ENCODE data around the gene CRYGN. TPM values are rescaled to one million over a fixed set of nuclear protein-coding genes. Genes with fewer than 3 reads are reported as not detected.

CRYGN gene
- total and polyA plus RNA-seq, 12 donors = 0.07 to 0.72 (median 0.22) TPM; not detected in 8

- Histone ChIP-seq H3K36me3 (peaks cover 6 to 39% (median 21%) of the 10 kb centered on the region in 9 donors), H3K27ac (no peak overlapping the region), H3K4me3 (peak overlapping the region in 2 of 10 donors; percentile 16 to 32), H3K4me1 (peaks cover 3 to 19% (median 16%) of the 10 kb centered on the region in 9 donors), H3K9me3 (no peaks in the 10 kb centered on the region), H3K27me3 (peaks cover 15 to 48% (median 39%) of the 10 kb centered on the region in 7 donors)
- TF ChIP-seq CTCF (IDR thresholded peaks at IDR 0.05) = no peak
- DNase-seq (no peak), ATAC-seq (peak in 1 of 8 donors; percentile 14)
- intact Hi-C loops (cut with DNase I) = loop anchor here in 2 of 10 donors (5.0 kb wide), 1 partner anchor 57 kb away; no protein-coding TSS in a partner anchor
- WGBS, 2 donors = 85 to 90% methylated on average over 31 to 32 of the region's 32 CpGs
Measured at GRCh38 chr7:151380199-151381097, 59.5 kb downstream of the CRYGN start.

DNA sequence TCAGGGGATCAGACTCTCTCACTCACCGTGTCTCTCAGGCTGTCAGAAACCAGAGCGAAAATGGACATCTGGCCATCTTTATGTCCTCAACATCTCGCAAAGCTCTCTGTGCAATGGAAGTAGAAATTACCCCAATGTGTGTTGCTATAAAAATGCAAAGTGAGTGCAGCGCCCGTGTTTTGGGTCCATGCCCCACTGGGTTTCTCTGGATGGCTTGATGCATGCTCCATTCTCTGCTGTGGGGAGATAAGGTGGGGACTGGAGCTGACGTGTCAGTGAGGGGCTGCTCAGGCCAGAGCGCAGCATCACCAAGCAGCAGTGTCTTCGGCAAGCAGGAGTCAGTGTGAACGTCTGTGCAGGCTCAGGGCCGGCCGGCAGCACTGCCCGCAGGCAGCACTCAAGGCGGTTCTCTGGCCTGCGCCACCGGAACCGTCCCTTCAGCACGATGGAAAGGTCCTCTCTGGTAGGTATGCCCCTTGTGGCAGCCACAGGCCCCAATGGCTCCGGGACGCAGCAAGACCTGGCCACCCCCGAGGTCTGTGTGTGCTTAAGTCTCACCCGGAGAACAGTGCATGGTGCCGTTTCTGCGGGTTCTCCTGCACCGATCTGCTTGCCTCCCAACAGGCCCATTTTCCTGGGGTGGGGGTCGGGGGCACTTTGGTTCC lies 60.3 kb downstream of the CRYGN start:
- peaks cover 15 to 41% (median 33%) of the 10 kb centered on the region in 7 donors for H3K27me3 ChIP-seq
- no peak for DNase-seq
- peaks cover 6 to 47% (median 23%) of the 10 kb centered on the region in 9 donors for H3K36me3 ChIP-seq
- no peak overlapping the region for H3K27ac ChIP-seq
- ATAC-seq = peak in 1 of 8 donors; percentile 20
- H3K4me3 ChIP-seq = no peak overlapping the region
- WGBS, 2 donors = 89% methylated on average over 25 of the region's 25 CpGs
- intact Hi-C loops (cut with DNase I) = loop anchor here in 3 of 10 donors (5.0 kb wide), 2 partner anchors 58 to 63 kb away; partner anchors contain the start of gene CRYGN (in 1 of the 3)
- TF ChIP-seq CTCF (IDR thresholded peaks at IDR 0.05) = no peak
- H3K9me3 ChIP-seq = no peaks in the 10 kb centered on the region
- H3K4me1 ChIP-seq = peaks cover 3 to 19% (median 16%) of the 10 kb centered on the region in 9 donors

DNA sequence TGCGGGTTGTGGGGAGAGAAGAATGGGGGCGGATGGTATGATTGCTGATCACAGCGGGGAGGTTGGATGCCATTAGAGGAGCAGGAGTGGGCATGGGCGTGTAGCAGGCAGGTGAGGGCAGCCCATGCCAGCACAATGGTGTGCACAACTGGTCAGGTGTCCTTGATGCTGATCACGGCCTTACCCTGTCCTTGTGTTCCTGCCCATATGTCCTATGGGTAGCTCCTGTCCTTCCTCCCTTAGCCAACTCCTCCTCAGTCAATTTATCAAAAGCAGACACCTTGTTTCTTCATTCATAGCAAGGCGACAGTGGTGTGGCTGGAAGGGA lies 60.8 kb downstream of the CRYGN start:
- no peak for TF ChIP-seq CTCF (IDR thresholded peaks at IDR 0.05)
- Histone ChIP-seq H3K9me3 (no peaks in the 10 kb centered on the region), H3K27ac (no peak overlapping the region), H3K27me3 (peaks cover 15 to 36% (median 29%) of the 10 kb centered on the region in 7 donors), H3K36me3 (peaks cover 6 to 52% (median 23%) of the 10 kb centered on the region in 9 donors), H3K4me1 (peaks cover 3 to 19% (median 16%) of the 10 kb centered on the region in 9 donors), H3K4me3 (no peak overlapping the region)
- intact Hi-C loops (cut with DNase I) = loop anchor here in 1 of 10 donors (5.0 kb wide), 1 partner anchor 63 kb away; the partner anchor contains the start of gene CRYGN
- 88 to 94% methylated on average over 6 of the region's 6 CpGs for WGBS, 2 donors
- DNase-seq (no peak), ATAC-seq (no peak)

Small RNA genes within 50 kb of the gene (microRNA-seq; reads per million reads assigned to microRNA genes)
- 0 reads per million in 2 donors for gene MIR3907

Other genes with a start within 250 kb of the CRYGN start
- not detected for gene H2BK1, start 229.7 kb downstream of the CRYGN start, total RNA-seq
- gene H2BK1, start 229.7 kb downstream of the CRYGN start, polyA plus RNA-seq = not detected
- 10 to 100 TPM; 25.2 to 33.8 (median 29.5) TPM for gene ABCF2, start 212.9 kb downstream of the CRYGN start, total RNA-seq
- gene ABCF2, start 212.9 kb downstream of the CRYGN start, polyA plus RNA-seq = 10 to 100 TPM; 13.0 to 35.2 TPM
- 10 to 100 TPM; 12.1 to 22.4 (median 17.4) TPM for gene CHPF2, start 207.7 kb downstream of the CRYGN start, total RNA-seq
- gene CHPF2, start 207.7 kb downstream of the CRYGN start, polyA plus RNA-seq = 10 to 100 TPM; 19.2 to 20.9 TPM
- gene SMARCD3, start 191.4 kb downstream of the CRYGN start, total RNA-seq = 100 to 1,000 TPM in 5 of 10 donors, 10 to 100 TPM in 5; 78.0 to 119 (median 97.6) TPM
- gene SMARCD3, start 191.4 kb downstream of the CRYGN start, polyA plus RNA-seq = 100 to 1,000 TPM in 1 of 2 donors, 10 to 100 TPM in 1; 77.7 to 175 TPM
- 10 to 100 TPM; 36.7 to 53.0 (median 43.9) TPM for gene NUB1, start 98.3 kb downstream of the CRYGN start, total RNA-seq
- 10 to 100 TPM; 22.6 to 23.8 TPM for gene NUB1, start 98.3 kb downstream of the CRYGN start, polyA plus RNA-seq
- gene WDR86, start 30.1 kb downstream of the CRYGN start, total RNA-seq = under 1 TPM in 7 of 10 donors, not detected in 3; 0.15 to 0.52 (median 0.33) TPM
- gene WDR86, start 30.1 kb downstream of the CRYGN start, polyA plus RNA-seq = under 1 TPM; 0.17 to 0.22 TPM
- 100 to 1,000 TPM in 8 of 10 donors, 10 to 100 TPM in 2; 87.0 to 166 (median 104) TPM for gene RHEB, start 79.8 kb upstream of the CRYGN start, total RNA-seq
- 100 to 1,000 TPM in 1 of 2 donors, 10 to 100 TPM in 1; 56.0 to 174 TPM for gene RHEB, start 79.8 kb upstream of the CRYGN start, polyA plus RNA-seq

All from heart right ventricle (tissue), 16 donors.